Naive thymus-derived CD4-positive, alpha-beta T cell (primary cell): ENCODE results near the gene CPB2. TPM values are rescaled to one million over a fixed set of nuclear protein-coding genes. Genes with fewer than 3 reads are reported as not detected.

Experiments
- ATAC-seq: fragments of 150-1000 bp; cut with Tn5 transposase; 2 replicates; pipeline ENCODE4 v1.10.0; 2021; ENCODE audit warnings: mild to moderate bottlenecking, moderate library complexity
- CTCF ChIA-PET: fragments of 350-600 bp; sonication (Branson Sonifier 250); formaldehyde crosslinking; loops from one replicate; lab custom pipeline; 2021; ENCODE audit warnings: antibody characterized with exemption; lab: Charles Lee
- POLR2A ChIA-PET: fragments of 350-600 bp; sonication (Branson Sonifier 250); formaldehyde crosslinking; loops from one replicate; lab custom pipeline; 2021; ENCODE audit warnings: antibody characterized with exemption, inconsistent platforms; lab: Charles Lee
- DNase-seq, 9 donors: peaks; one replicate each; pipeline versions ENCODE4 v3.0.0 to v3.0.0-alpha.2; 2020 to 2022; ENCODE audit warnings: mixed read lengths in 1 of 9
- H3K27ac ChIP-seq: one replicate; pipeline ENCODE4 v1.7.0; 2013; ENCODE audit warnings: mild to moderate bottlenecking, low read depth, low read length, moderate library complexity
- H3K27me3 ChIP-seq, 2 donors: one replicate each; pipeline ENCODE4 v1.7.0; 2013; ENCODE audit warnings: low read length in 2 of 2, mild to moderate bottlenecking in 2 of 2, moderate library complexity in 2 of 2; ENCODE audit not compliant: control insufficient read depth in 2 of 2, insufficient read depth in 2 of 2
- H3K36me3 ChIP-seq, 3 experiments: 1 replicate in 2 of 3; 2 replicates in 1 of 3; pipeline ENCODE4 v1.7.0; 2013; ENCODE audit warnings: low read length in 3 of 3, mild to moderate bottlenecking in 3 of 3, moderate library complexity in 1 of 3; ENCODE audit not compliant: insufficient read depth in 3 of 3, control insufficient read depth in 2 of 3
- H3K4me1 ChIP-seq, 2 donors: one replicate each; pipeline ENCODE4 v1.7.0; 2013; ENCODE audit warnings: low read length in 2 of 2, mild to moderate bottlenecking in 2 of 2, moderate library complexity in 1 of 2; ENCODE audit not compliant: control insufficient read depth in 2 of 2, insufficient read depth in 2 of 2
- H3K4me3 ChIP-seq: 2 replicates; pipeline ENCODE4 v1.7.0; 2013; ENCODE audit warnings: mild to moderate bottlenecking, low read length
- H3K9me3 ChIP-seq, 3 experiments: 1 replicate in 2 of 3; 2 replicates in 1 of 3; pipeline ENCODE4 v1.7.0; 2013; ENCODE audit warnings: low read length in 3 of 3; ENCODE audit not compliant: control insufficient read depth in 2 of 3
- H3K27ac Mint-ChIP-seq, 9 donors: one replicate each; pipeline ENCODE4 v1.8.0; 2020 to 2022; ENCODE audit warnings: mixed read lengths in 9 of 9, mild to moderate bottlenecking in 8 of 9, moderate library complexity in 5 of 9, inconsistent platforms in 2 of 9
- H3K27me3 Mint-ChIP-seq, 5 donors: one replicate each; pipeline ENCODE4 v1.8.0; 2021 to 2022; ENCODE audit warnings: mixed read lengths in 5 of 5, mild to moderate bottlenecking in 1 of 5
- H3K36me3 Mint-ChIP-seq, 5 donors: one replicate each; pipeline ENCODE4 v1.8.0; 2020 to 2022; ENCODE audit warnings: mixed read lengths in 5 of 5, mild to moderate bottlenecking in 3 of 5, inconsistent platforms in 1 of 5
- H3K4me1 Mint-ChIP-seq, 7 donors: one replicate each; pipeline ENCODE4 v1.8.0; 2020 to 2022; ENCODE audit warnings: mixed read lengths in 7 of 7, mild to moderate bottlenecking in 3 of 7, inconsistent platforms in 1 of 7
- H3K4me3 Mint-ChIP-seq, 10 donors: one replicate each; pipeline ENCODE4 v1.8.0; 2020 to 2022; ENCODE audit warnings: mild to moderate bottlenecking in 10 of 10, mixed read lengths in 10 of 10, moderate library complexity in 6 of 10, inconsistent platforms in 2 of 10
- H3K9me3 Mint-ChIP-seq, 11 donors: one replicate each; pipeline ENCODE4 v1.8.0; 2020 to 2022; ENCODE audit warnings: mixed read lengths in 11 of 11, mild to moderate bottlenecking in 4 of 11, inconsistent platforms in 1 of 11, moderate library complexity in 1 of 11
- intact Hi-C, 2 donors: fragments of 100-400 bp; cut with micrococcal nuclease; formaldehyde crosslinking; loops; one replicate each; pipeline ENCODE4 v1.15.1; 2023
- polyA plus RNA-seq, 2 donors: library from polyadenylated mRNA; unstranded; fragments of 300-500 nt; fragmentation: Illumina TruSeq; gene quantifications; one replicate each; pipeline ENCODE4 v1.2.3, GENCODE V29; 2021
- total RNA-seq, 6 experiments: library from RNA in 5 of 6; stranded (reverse) in 5 of 6; gene quantifications; 1 replicate in 5 of 6; 2 replicates in 1 of 6; pipeline ENCODE4 v1.2.3 and lab custom pipeline; 2021 to 2026

Gene CPB2
- total and polyA plus RNA-seq, 7 experiments from 2014 or later, result not detected

- intact Hi-C loops, result no loop called here
- ATAC-seq (no peak), DNase-seq (no peak)
- H3K4me3 Mint-ChIP-seq, result no peak overlapping the region
- peaks cover 0 to 3% (median 0%) of the 10 kb centered on the region in 5 donors for H3K36me3 Mint-ChIP-seq
- no peaks in the 10 kb centered on the region for H3K27me3 ChIP-seq
- CTCF ChIA-PET, result no interaction called here
- H3K4me1 ChIP-seq, result no peaks in the 10 kb centered on the region
- H3K36me3 ChIP-seq, result no peaks in the 10 kb centered on the region
- H3K4me1 Mint-ChIP-seq, result peaks cover 0 to 3% (median 0%) of the 10 kb centered on the region in 7 donors
- no peak overlapping the region for H3K27ac Mint-ChIP-seq
- POLR2A ChIA-PET, result no interaction called here
- no peak overlapping the region for H3K4me3 ChIP-seq
- H3K27ac ChIP-seq, result no peak overlapping the region
- H3K9me3 Mint-ChIP-seq, result peaks cover 0 to 3% (median 0%) of the 10 kb centered on the region in 11 donors
- no peaks in the 10 kb centered on the region for H3K9me3 ChIP-seq
- H3K27me3 Mint-ChIP-seq, result peaks cover 9 to 25% (median 16%) of the 10 kb centered on the region in 5 donors
Measured at GRCh38 chr13:46097663-46098062, 7.2 kb downstream of the CPB2 start.

- CTCF ChIA-PET, result no interaction called here
- Mint-ChIP-seq H3K9me3 (peaks cover 0 to 6% (median 0%) of the 10 kb centered on the region in 11 donors), H3K4me1 (peaks cover 0 to 1% (median 0%) of the 10 kb centered on the region in 7 donors), H3K4me3 (no peak overlapping the region), H3K27me3 (peaks cover 15 to 30% (median 21%) of the 10 kb centered on the region in 5 donors), H3K36me3 (peaks cover 0 to 3% (median 0%) of the 10 kb centered on the region in 5 donors), H3K27ac (no peak overlapping the region)
- POLR2A ChIA-PET, result no interaction called here
- intact Hi-C loops, result no loop called here
- Histone ChIP-seq H3K27ac (no peak overlapping the region), H3K27me3 (no peaks in the 10 kb centered on the region), H3K4me1 (no peaks in the 10 kb centered on the region), H3K4me3 (no peak overlapping the region), H3K36me3 (no peaks in the 10 kb centered on the region), H3K9me3 (no peaks in the 10 kb centered on the region)
- DNase-seq (no peak), ATAC-seq (no peak)
Measured at GRCh38 chr13:46097015-46097414, 7.8 kb downstream of the CPB2 start.

GRCh38 chr13:46094478-46094877 is 10.4 kb downstream of the CPB2 start:
- Histone ChIP-seq H3K4me3 (no peak overlapping the region), H3K36me3 (no peaks in the 10 kb centered on the region), H3K9me3 (no peaks in the 10 kb centered on the region), H3K27ac (no peak overlapping the region), H3K4me1 (no peaks in the 10 kb centered on the region), H3K27me3 (no peaks in the 10 kb centered on the region)
- intact Hi-C loops, result no loop called here
- CTCF ChIA-PET, result no interaction called here
- Mint-ChIP-seq H3K27me3 (peaks cover 17 to 32% (median 22%) of the 10 kb centered on the region in 5 donors), H3K36me3 (peaks cover 0 to 3% (median 0%) of the 10 kb centered on the region in 5 donors), H3K9me3 (peaks cover 0 to 6% (median 0%) of the 10 kb centered on the region in 11 donors), H3K27ac (no peak overlapping the region), H3K4me1 (no peaks in the 10 kb centered on the region), H3K4me3 (no peak overlapping the region)
- POLR2A ChIA-PET, result no interaction called here
- DNase-seq (no peak), ATAC-seq (no peak)

- Histone ChIP-seq H3K27ac (no peak overlapping the region), H3K4me1 (no peaks in the 10 kb centered on the region), H3K4me3 (no peak overlapping the region), H3K9me3 (no peaks in the 10 kb centered on the region), H3K36me3 (no peaks in the 10 kb centered on the region), H3K27me3 (no peaks in the 10 kb centered on the region)
- DNase-seq (no peak), ATAC-seq (no peak)
- Mint-ChIP-seq H3K9me3 (peaks cover 0 to 3% (median 0%) of the 10 kb centered on the region in 11 donors), H3K36me3 (no peaks in the 10 kb centered on the region), H3K4me1 (peaks cover 0 to 4% (median 0%) of the 10 kb centered on the region in 7 donors), H3K27ac (no peak overlapping the region), H3K4me3 (no peak overlapping the region), H3K27me3 (peaks cover 9 to 24% (median 13%) of the 10 kb centered on the region in 5 donors)
- POLR2A ChIA-PET, result no interaction called here
- CTCF ChIA-PET, result no interaction called here
- intact Hi-C loops, result no loop called here
Measured at GRCh38 chr13:46088821-46089562, 15.8 kb downstream of the CPB2 start.

- Mint-ChIP-seq H3K27ac (no peak overlapping the region), H3K4me1 (peaks cover 0 to 4% (median 0%) of the 10 kb centered on the region in 7 donors), H3K4me3 (no peak overlapping the region), H3K27me3 (peaks cover 5 to 15% (median 10%) of the 10 kb centered on the region in 5 donors), H3K36me3 (no peaks in the 10 kb centered on the region), H3K9me3 (peaks cover 0 to 2% (median 0%) of the 10 kb centered on the region in 11 donors)
- CTCF ChIA-PET, result no interaction called here
- H3K27me3 ChIP-seq, result no peaks in the 10 kb centered on the region
- no peaks in the 10 kb centered on the region for H3K4me1 ChIP-seq
- DNase-seq (no peak), ATAC-seq (no peak)
- no peaks in the 10 kb centered on the region for H3K36me3 ChIP-seq
- POLR2A ChIA-PET, result interaction anchor here (0.5 kb wide), 1 partner anchor 30 kb away, joined by 5 read pairs; no protein-coding TSS in a partner anchor
- H3K4me3 ChIP-seq, result no peak overlapping the region
- H3K27ac ChIP-seq, result no peak overlapping the region
- no peaks in the 10 kb centered on the region for H3K9me3 ChIP-seq
- intact Hi-C loops, result no loop called here
Measured at GRCh38 chr13:46087481-46087880, 17.4 kb downstream of the CPB2 start.

GRCh38 chr13:46086985-46087384 is 17.8 kb downstream of the CPB2 start:
- CTCF ChIA-PET, result no interaction called here
- Histone ChIP-seq H3K36me3 (no peaks in the 10 kb centered on the region), H3K4me1 (no peaks in the 10 kb centered on the region), H3K27me3 (no peaks in the 10 kb centered on the region), H3K27ac (no peak overlapping the region), H3K9me3 (no peaks in the 10 kb centered on the region), H3K4me3 (no peak overlapping the region)
- no peak for ATAC-seq
- H3K27me3 Mint-ChIP-seq, result peaks cover 5 to 14% (median 5%) of the 10 kb centered on the region in 5 donors
- intact Hi-C loops, result no loop called here
- no peaks in the 10 kb centered on the region for H3K36me3 Mint-ChIP-seq
- POLR2A ChIA-PET, result no interaction called here
- no peak overlapping the region for H3K4me3 Mint-ChIP-seq
- H3K4me1 Mint-ChIP-seq, result peaks cover 0 to 4% (median 0%) of the 10 kb centered on the region in 7 donors
- no peak overlapping the region for H3K27ac Mint-ChIP-seq
- DNase-seq, result no peak
- H3K9me3 Mint-ChIP-seq, result no peaks in the 10 kb centered on the region
